ENCODE data around the gene TMEM181. TPM values are rescaled to one million over a fixed set of nuclear protein-coding genes. Genes with fewer than 3 reads are reported as not detected.

Gene TMEM181
- total and polyA plus RNA-seq, 2 of the 13 experiments (the other 11 are each of a cell fraction or from before 2014, with no cell fraction given), result 59.1 to 108 TPM

- BruUV-seq (replicated peaks), result no TSS peak
- no peak overlapping the region for H2AFZ ChIP-seq (ENCODE audit: low read length)
- H3K27ac ChIP-seq (ENCODE audit: extremely low read length, insufficient read depth, low read length), result no peak overlapping the region
- intact Hi-C loops (cut with micrococcal nuclease; ENCODE audit: unreplicated experiment) (no loop called here), in situ Hi-C loops (cut with HindIII; ENCODE audit: extremely low pct_ligation_motif_present, low pct_unique_long_range_greater_than_20kb) (no loop called here)
- POLR2A ChIA-PET, result no interaction called here
- no peak overlapping the region for H3K4me3 ChIP-seq (replicated peaks in 1 of 3; ENCODE audit: insufficient read depth in 1 of 3, low read depth in 2 of 3, low read length in 3 of 3)
- no peak for TF ChIP-seq NFE2L2 (IDR thresholded peaks at IDR 0.05; ENCODE audit: low read length)
- TF ChIP-seq ZNF614 (CRISPR knock-in tag; IDR thresholded peaks at IDR 0.05; ENCODE audit: borderline replicate concordance), result no peak
- TF ChIP-seq ZNF747 (CRISPR knock-in tag; IDR thresholded peaks at IDR 0.05; ENCODE audit: borderline replicate concordance), result no peak
- no peak for TF ChIP-seq KDM4B (CRISPR knock-in tag; IDR thresholded peaks at IDR 0.05)
- TF ChIP-seq ZNF557 (CRISPR knock-in tag; IDR thresholded peaks at IDR 0.05), result no peak
- TF ChIP-seq LRRFIP1 (CRISPR knock-in tag; conservative IDR thresholded peaks at IDR 0.05), result no peak
- no peak for TF ChIP-seq ZNF562 (CRISPR knock-in tag; IDR thresholded peaks at IDR 0.05; ENCODE audit: borderline replicate concordance)
- TF ChIP-seq ATF4 (CRISPR knock-in tag; IDR thresholded peaks at IDR 0.05), result no peak
- TF ChIP-seq EZH2 (conservative IDR thresholded peaks at IDR 0.05; ENCODE audit: low read depth, low read length), result no peak
- no peak for TF ChIP-seq TARDBP (CRISPR knock-in tag; IDR thresholded peaks at IDR 0.05)
- no peak for DNase-seq (ENCODE audit: low spot score)
- no peak overlapping the region for H3K9ac ChIP-seq (ENCODE audit: insufficient read depth, low read depth, low read length)
- no peaks in the 10 kb centered on the region for H3K79me2 ChIP-seq (ENCODE audit: insufficient read depth, low read length)
- H3K36me3 ChIP-seq (replicated peaks in 1 of 2; ENCODE audit: control insufficient read depth in 1 of 2, insufficient read depth in 2 of 2, low read length in 2 of 2), result no peaks in the 10 kb centered on the region
- H3K27me3 ChIP-seq (ENCODE audit: control insufficient read depth in 1 of 2, insufficient read depth in 2 of 2, low read length in 2 of 2), result peaks cover 1 to 12% of the 10 kb centered on the region in 2 experiments; a peak in 2 of 5 replicates
- no peak overlapping the region for H3K4me2 ChIP-seq (ENCODE audit: low read depth, low read length)
- H4K20me1 ChIP-seq (ENCODE audit: insufficient read depth, low read length), result no peaks in the 10 kb centered on the region
- WGBS (ENCODE audit: low lambda C conversion rate), result 53% methylated on average over 6 of the region's 6 CpGs
- no peak for ATAC-seq
- 0 out of 2 replicates have a peak, but pooled peaks cover 6% of the 10 kb centered on the region for H3K4me1 ChIP-seq (ENCODE audit: insufficient read depth, low read length)
- FAIRE-seq, result no peak
- CTCF ChIA-PET (ENCODE audit: low intra/inter-chr PET ratio, low total read pairs), result no interaction called here
- H3K9me3 ChIP-seq (ENCODE audit: low read length), result no peaks in the 10 kb centered on the region
Measured at GRCh38 chr6:158680481-158680880, 120.6 kb downstream of the TMEM181 start.

All from HepG2 (cell line).